Suprapubic skin (tissue), 3 donors: ENCODE data around the gene SVIL.

Experiments used
- CTCF ChIP-seq, 2 donors: fragments of 200-600 bp in 1 of 2; fragments of 450-650 bp in 1 of 2; sonication (generic) in 1 of 2; IDR thresholded peaks; one replicate each; pipeline ENCODE4 v1.5.1; 2016 to 2019; ENCODE audit warnings: antibody characterized with exemption in 2 of 2, mild to moderate bottlenecking in 1 of 2, moderate library complexity in 1 of 2
- POLR2A ChIP-seq, 2 donors: fragments of 450-650 bp; IDR thresholded peaks; one replicate each; pipeline ENCODE4 v1.6.1; 2017; ENCODE audit warnings: antibody characterized with exemption in 2 of 2, mild to moderate bottlenecking in 2 of 2, moderate library complexity in 2 of 2

GRCh38 chr10:29657719-29658274, 23.0 kb upstream of the SVIL start:
- TF ChIP-seq CTCF (IDR thresholded peaks at IDR 0.05) (no peak), POLR2A (IDR thresholded peaks at IDR 0.05) (no peak)
